Testis (tissue), 2 donors: ENCODE data around the gene TMEM161B.

Experiments
- POLR2A ChIP-seq: fragments of 450-650 bp; IDR thresholded peaks from one replicate; pipeline ENCODE4 v1.6.1; 2017; ENCODE audit warnings: antibody characterized with exemption, mild to moderate bottlenecking, moderate library complexity
- TF ChIP-seq, protein P1 (sequence below), 3 experiments: fragments of 450-650 bp in 2 of 3; fragments of 200-600 bp in 1 of 3; sonication (generic) in 1 of 3; IDR thresholded peaks; one replicate each; pipeline ENCODE4 v1.5.1; 2016 to 2019; ENCODE audit warnings: antibody characterized with exemption in 3 of 3, mild to moderate bottlenecking in 2 of 3, moderate library complexity in 1 of 3

DNA sequence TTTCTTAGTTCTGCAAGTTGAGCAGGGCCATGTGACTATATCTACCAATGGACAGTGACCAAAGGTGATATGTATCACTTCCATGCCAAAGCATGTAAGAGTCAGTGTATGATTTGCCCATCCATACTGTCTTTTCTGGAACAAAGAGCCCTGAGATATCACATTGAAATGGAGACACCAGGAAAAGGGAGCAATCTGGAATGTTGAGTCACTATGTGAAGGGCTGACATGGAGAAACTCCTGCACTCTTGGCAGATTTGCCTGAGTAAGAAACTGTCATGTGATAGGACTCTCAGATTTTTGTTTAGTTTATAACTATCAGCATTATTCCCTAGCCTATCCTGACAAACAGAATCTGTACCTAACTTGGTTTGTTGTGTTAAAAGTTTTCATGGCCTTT is 29.8 kb upstream of the TMEM161B start:
- TF ChIP-seq, protein P1, sequence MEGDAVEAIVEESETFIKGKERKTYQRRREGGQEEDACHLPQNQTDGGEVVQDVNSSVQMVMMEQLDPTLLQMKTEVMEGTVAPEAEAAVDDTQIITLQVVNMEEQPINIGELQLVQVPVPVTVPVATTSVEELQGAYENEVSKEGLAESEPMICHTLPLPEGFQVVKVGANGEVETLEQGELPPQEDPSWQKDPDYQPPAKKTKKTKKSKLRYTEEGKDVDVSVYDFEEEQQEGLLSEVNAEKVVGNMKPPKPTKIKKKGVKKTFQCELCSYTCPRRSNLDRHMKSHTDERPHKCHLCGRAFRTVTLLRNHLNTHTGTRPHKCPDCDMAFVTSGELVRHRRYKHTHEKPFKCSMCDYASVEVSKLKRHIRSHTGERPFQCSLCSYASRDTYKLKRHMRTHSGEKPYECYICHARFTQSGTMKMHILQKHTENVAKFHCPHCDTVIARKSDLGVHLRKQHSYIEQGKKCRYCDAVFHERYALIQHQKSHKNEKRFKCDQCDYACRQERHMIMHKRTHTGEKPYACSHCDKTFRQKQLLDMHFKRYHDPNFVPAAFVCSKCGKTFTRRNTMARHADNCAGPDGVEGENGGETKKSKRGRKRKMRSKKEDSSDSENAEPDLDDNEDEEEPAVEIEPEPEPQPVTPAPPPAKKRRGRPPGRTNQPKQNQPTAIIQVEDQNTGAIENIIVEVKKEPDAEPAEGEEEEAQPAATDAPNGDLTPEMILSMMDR (IDR thresholded peaks at IDR 0.05) = no peak
- TF ChIP-seq POLR2A = no peak
